A673 (cell line): ENCODE data around the gene TNFSF12. TPM values are rescaled to one million over a fixed set of nuclear protein-coding genes. Genes with fewer than 3 reads are reported as not detected.

Experiments used
- BruUV-seq: library from RNA; stranded (reverse); fragments of 400-500 nt; replicated peaks from 2 replicates; lab custom pipeline; 2021; lab: Mats Ljungman, UMichigan
- CTCF ChIA-PET: fragments of 300-600 bp; sonication (Branson Sonifier 250); formaldehyde crosslinking; loops from one replicate; lab custom pipeline; 2022; ENCODE audit warnings: antibody characterized with exemption; lab: Charles Lee
- POLR2A ChIA-PET: fragments of 300-600 bp; sonication (Branson Sonifier 250); formaldehyde crosslinking; loops from one replicate; lab custom pipeline; 2022; ENCODE audit warnings: antibody characterized with exemption; ENCODE audit not compliant: low non-redundant PET; lab: Charles Lee
- DNase-seq: peaks from one replicate; pipeline ENCODE4 v3.0.0-alpha.2; 2015; ENCODE audit warnings: low spot score
- H3K27ac ChIP-seq: fragments of 200-600 bp; sonication (generic); 2 replicates; pipeline ENCODE4 v1.5.1; 2016; ENCODE audit warnings: mixed run types, low read depth, mild to moderate bottlenecking, mixed read lengths, antibody characterized with exemption, low read length; ENCODE audit not compliant: poor library complexity, severe bottlenecking
- H3K27me3 ChIP-seq: fragments of 200-600 bp; sonication (generic); replicated peaks from 2 replicates; pipeline ENCODE4 v1.6.1; 2017; ENCODE audit warnings: mixed run types, low read depth, mild to moderate bottlenecking, mixed read lengths, antibody characterized with exemption, low read length; ENCODE audit not compliant: insufficient read depth, poor library complexity
- H3K36me3 ChIP-seq: fragments of 200-600 bp; sonication (generic); 2 replicates; pipeline ENCODE4 v1.6.1; 2016; ENCODE audit warnings: mixed run types, mild to moderate bottlenecking, mixed read lengths, antibody characterized with exemption, low read length; ENCODE audit not compliant: insufficient read depth, poor library complexity, severe bottlenecking
- H3K4me1 ChIP-seq: fragments of 200-600 bp; sonication (generic); 2 replicates; pipeline ENCODE4 v1.6.1; 2017; ENCODE audit warnings: mixed run types, mild to moderate bottlenecking, mixed read lengths, antibody characterized with exemption, low read length; ENCODE audit not compliant: insufficient read depth, poor library complexity, severe bottlenecking
- H3K4me3 ChIP-seq: fragments of 200-600 bp; sonication (generic); 2 replicates; pipeline ENCODE4 v1.5.1; 2016; ENCODE audit warnings: low read depth, mixed run types, mild to moderate bottlenecking, mixed read lengths, low read length; ENCODE audit not compliant: poor library complexity, severe bottlenecking
- H3K9me3 ChIP-seq: fragments of 200-600 bp; sonication (generic); 2 replicates; pipeline ENCODE4 v1.6.1; 2016; ENCODE audit warnings: mixed run types, low read depth, mild to moderate bottlenecking, mixed read lengths, antibody characterized with exemption, low read length; ENCODE audit not compliant: poor library complexity, severe bottlenecking
- EZH2 ChIP-seq: fragments of 200-600 bp; sonication (generic); IDR thresholded peaks from 2 replicates; pipeline ENCODE4 v1.6.1; 2017; ENCODE audit warnings: borderline replicate concordance, low read depth, mild to moderate bottlenecking, mixed read lengths, antibody characterized with exemption, low read length; ENCODE audit not compliant: poor library complexity, severe bottlenecking
- intact Hi-C: fragments of 100-400 bp; cut with micrococcal nuclease; formaldehyde crosslinking; loops from one replicate; pipeline ENCODE4 v1.10.0; 2022; ENCODE audit not compliant: unreplicated experiment
- total RNA-seq: library from RNA; stranded (reverse); gene quantifications from 2 replicates; pipeline ENCODE4 v1.2.3, GENCODE V29; 2021
- TF ChIP-seq, protein P1 (sequence below): fragments of 300-800, 200-600 bp; sonication (generic); conservative IDR thresholded peaks from 2 replicates; pipeline ENCODE4 v1.5.1; 2017; ENCODE audit warnings: low read depth, mild to moderate bottlenecking, antibody characterized with exemption, low read length, moderate library complexity, mixed read lengths

Gene TNFSF12
- total RNA-seq, 1 experiment from 2014 or later = 0.75 TPM

DNA sequence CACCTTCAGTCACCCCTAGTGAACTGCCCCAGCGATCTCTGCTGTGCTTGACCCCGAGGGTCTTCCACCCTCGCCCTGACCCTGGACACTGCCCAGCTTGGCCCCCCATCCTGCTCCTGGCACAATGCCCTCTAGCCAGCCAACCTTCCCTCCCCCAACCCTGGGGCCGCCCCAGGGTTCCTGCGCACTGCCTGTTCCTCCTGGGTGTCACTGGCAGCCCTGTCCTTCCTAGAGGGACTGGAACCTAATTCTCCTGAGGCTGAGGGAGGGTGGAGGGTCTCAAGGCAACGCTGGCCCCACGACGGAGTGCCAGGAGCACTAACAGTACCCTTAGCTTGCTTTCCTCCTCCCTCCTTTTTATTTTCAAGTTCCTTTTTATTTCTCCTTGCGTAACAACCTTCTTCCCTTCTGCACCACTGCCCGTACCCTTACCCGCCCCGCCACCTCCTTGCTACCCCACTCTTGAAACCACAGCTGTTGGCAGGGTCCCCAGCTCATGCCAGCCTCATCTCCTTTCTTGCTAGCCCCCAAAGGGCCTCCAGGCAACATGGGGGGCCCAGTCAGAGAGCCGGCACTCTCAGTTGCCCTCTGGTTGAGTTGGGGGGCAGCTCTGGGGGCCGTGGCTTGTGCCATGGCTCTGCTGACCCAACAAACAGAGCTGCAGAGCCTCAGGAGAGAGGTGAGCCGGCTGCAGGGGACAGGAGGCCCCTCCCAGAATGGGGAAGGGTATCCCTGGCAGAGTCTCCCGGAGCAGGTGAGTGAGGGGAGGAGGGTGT, 9.9 kb downstream of the TNFSF12 start, which contains the start of gene TNFSF13:
Gene TNFSF13 (plus strand): TSS at position 207 of the 776 bp plus-strand sequence. CDS start 290 bp downstream, at position 497.
- no TSS peak for BruUV-seq
- TF ChIP-seq EZH2 = no peak
- TF ChIP-seq, protein P1, sequence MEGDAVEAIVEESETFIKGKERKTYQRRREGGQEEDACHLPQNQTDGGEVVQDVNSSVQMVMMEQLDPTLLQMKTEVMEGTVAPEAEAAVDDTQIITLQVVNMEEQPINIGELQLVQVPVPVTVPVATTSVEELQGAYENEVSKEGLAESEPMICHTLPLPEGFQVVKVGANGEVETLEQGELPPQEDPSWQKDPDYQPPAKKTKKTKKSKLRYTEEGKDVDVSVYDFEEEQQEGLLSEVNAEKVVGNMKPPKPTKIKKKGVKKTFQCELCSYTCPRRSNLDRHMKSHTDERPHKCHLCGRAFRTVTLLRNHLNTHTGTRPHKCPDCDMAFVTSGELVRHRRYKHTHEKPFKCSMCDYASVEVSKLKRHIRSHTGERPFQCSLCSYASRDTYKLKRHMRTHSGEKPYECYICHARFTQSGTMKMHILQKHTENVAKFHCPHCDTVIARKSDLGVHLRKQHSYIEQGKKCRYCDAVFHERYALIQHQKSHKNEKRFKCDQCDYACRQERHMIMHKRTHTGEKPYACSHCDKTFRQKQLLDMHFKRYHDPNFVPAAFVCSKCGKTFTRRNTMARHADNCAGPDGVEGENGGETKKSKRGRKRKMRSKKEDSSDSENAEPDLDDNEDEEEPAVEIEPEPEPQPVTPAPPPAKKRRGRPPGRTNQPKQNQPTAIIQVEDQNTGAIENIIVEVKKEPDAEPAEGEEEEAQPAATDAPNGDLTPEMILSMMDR = no peak
- H3K4me1 ChIP-seq = peaks cover 33% of the 10 kb centered on the region
- intact Hi-C loops = no loop called here
- H3K27me3 ChIP-seq = no peaks in the 10 kb centered on the region
- H3K9me3 ChIP-seq = no peaks in the 10 kb centered on the region
- H3K27ac ChIP-seq = peak within 1 kb of the TSS; percentile 68
- H3K36me3 ChIP-seq = peaks cover 5% of the 10 kb centered on the region
- H3K4me3 ChIP-seq = no peak within 1 kb of the TSS
- no peak for DNase-seq
- POLR2A ChIA-PET = interaction anchor here (0.5 kb wide), 1 partner anchor 75 kb away, joined by 9 read pairs; the partner anchor contains the start of gene POLR2A
- CTCF ChIA-PET = interaction anchor here (0.5 kb wide), 1 partner anchor 229 kb away, joined by 4 read pairs; the partner anchor contains the start of gene NEURL4

DNA sequence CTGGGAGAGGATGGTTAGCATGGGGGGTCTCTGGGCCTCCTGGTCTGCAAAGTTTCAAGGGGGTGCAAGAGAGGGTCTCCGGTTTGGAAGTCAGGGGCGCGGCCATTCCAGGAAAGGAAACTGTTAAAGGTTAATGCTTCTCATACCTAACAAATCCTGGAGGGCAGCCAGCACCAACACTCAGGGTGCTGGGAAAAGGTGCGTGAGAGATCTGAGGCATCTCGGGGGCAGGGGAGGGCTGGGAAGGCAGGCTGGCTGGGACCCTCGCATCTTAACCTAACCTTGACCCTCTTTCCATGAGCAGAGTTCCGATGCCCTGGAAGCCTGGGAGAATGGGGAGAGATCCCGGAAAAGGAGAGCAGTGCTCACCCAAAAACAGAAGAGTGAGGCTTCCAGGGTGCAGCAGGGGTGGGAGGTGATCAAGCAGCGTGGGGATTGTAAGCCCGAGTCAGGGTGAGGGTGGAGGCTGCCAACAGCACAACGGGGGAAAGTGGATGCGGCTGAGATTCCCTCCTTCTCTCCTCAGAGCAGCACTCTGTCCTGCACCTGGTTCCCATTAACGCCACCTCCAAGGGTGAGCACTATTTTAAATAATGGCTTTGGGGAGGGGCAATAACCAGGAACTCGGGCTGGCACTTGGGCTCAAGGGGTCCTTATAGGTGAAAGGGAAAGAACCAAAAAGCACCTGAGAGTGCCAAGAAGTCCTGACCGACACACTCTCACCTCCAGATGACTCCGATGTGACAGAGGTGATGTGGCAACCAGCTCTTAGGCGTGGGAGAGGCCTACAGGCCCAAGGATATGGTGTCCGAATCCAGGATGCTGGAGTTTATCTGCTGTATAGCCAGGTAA, 10.7 kb downstream of the TNFSF12 start:
- H3K27ac ChIP-seq = peak overlapping the region; percentile 92
- no peak overlapping the region for H3K4me3 ChIP-seq
- no TSS peak for BruUV-seq
- H3K4me1 ChIP-seq = peaks cover 33% of the 10 kb centered on the region
- TF ChIP-seq, protein P1 = no peak
- TF ChIP-seq EZH2 = no peak
- peaks cover 14% of the 10 kb centered on the region for H3K36me3 ChIP-seq
- intact Hi-C loops = loop anchor here (2.0 kb wide), 2 partner anchors 123 to 203 kb away; no protein-coding TSS in a partner anchor
- no peaks in the 10 kb centered on the region for H3K9me3 ChIP-seq
- CTCF ChIA-PET = interaction anchor here (0.5 to 1.8 kb wide), 17 partner anchors 11 to 293 kb away, joined by 3 to 32 read pairs (median 4); partner anchors contain the start of genes DNAH2, FGF11, NEURL4 and SLC2A4
- no peak for DNase-seq
- POLR2A ChIA-PET = interaction anchor here (0.5 kb wide), 2 partner anchors 74 to 76 kb away, joined by 3 to 9 read pairs; partner anchors contain the start of gene POLR2A
- H3K27me3 ChIP-seq = no peaks in the 10 kb centered on the region
